ENCODE measurements around the gene CLIC3.

Gene CLIC3

GRCh38 chr9:137044502-137045177 lies 48.3 kb upstream of the CLIC3 start:
- H3F3A ChIP-seq (ENCODE audit: insufficient read depth) = no peaks in the 10 kb centered on the region
- no peaks in the 10 kb centered on the region for H3K79me2 ChIP-seq (ENCODE audit: insufficient read depth, low read length)
- no peak overlapping the region for H2AFZ ChIP-seq (ENCODE audit: low read depth, low read length, severe bottlenecking)
- no peak overlapping the region for H3K27ac ChIP-seq (ENCODE audit: low read depth, low read length)
- no peaks in the 10 kb centered on the region for H3K9me2 ChIP-seq (replicated peaks; ENCODE audit: insufficient read depth, low read length)
- no peaks in the 10 kb centered on the region for H3K36me3 ChIP-seq (ENCODE audit: low read length)
- H3K9me3 ChIP-seq (ENCODE audit: insufficient read depth, low read length) = no peaks in the 10 kb centered on the region
- TF ChIP-seq EZH2phosphoT487 (conservative IDR thresholded peaks at IDR 0.05; ENCODE audit: low read length) (no peak), CTCF (IDR thresholded peaks at IDR 0.05; ENCODE audit: insufficient read depth, low read length, poor library complexity, severe bottlenecking) (no peak)
- H3K4me3 ChIP-seq (ENCODE audit: insufficient read depth, low read length, poor library complexity, severe bottlenecking) = no peak overlapping the region
- no peaks in the 10 kb centered on the region for H4K20me1 ChIP-seq (ENCODE audit: low read depth, low read length)
- no peak overlapping the region for H3K4me2 ChIP-seq (ENCODE audit: low read depth, low read length, poor library complexity, severe bottlenecking)
- no peak overlapping the region for H3K9ac ChIP-seq (ENCODE audit: low read length)
- no peaks in the 10 kb centered on the region for H3K27me3 ChIP-seq (ENCODE audit: low read length)

- Histone ChIP-seq H3K9me2 (replicated peaks; ENCODE audit: insufficient read depth, low read length) (no peaks in the 10 kb centered on the region), H3K4me2 (ENCODE audit: low read depth, low read length, poor library complexity, severe bottlenecking) (no peak overlapping the region), H3F3A (ENCODE audit: insufficient read depth) (no peaks in the 10 kb centered on the region), H4K20me1 (ENCODE audit: low read depth, low read length) (no peaks in the 10 kb centered on the region), H3K27me3 (ENCODE audit: low read length) (no peaks in the 10 kb centered on the region), H2AFZ (ENCODE audit: low read depth, low read length, severe bottlenecking) (no peak overlapping the region), H3K4me3 (ENCODE audit: insufficient read depth, low read length, poor library complexity, severe bottlenecking) (no peak overlapping the region), H3K36me3 (ENCODE audit: low read length) (no peaks in the 10 kb centered on the region), H3K79me2 (ENCODE audit: insufficient read depth, low read length) (no peaks in the 10 kb centered on the region), H3K9ac (ENCODE audit: low read length) (no peak overlapping the region), H3K27ac (ENCODE audit: low read depth, low read length) (no peak overlapping the region), H3K9me3 (ENCODE audit: insufficient read depth, low read length) (no peaks in the 10 kb centered on the region)
- TF ChIP-seq EZH2phosphoT487 (conservative IDR thresholded peaks at IDR 0.05; ENCODE audit: low read length) (no peak), CTCF (IDR thresholded peaks at IDR 0.05; ENCODE audit: insufficient read depth, low read length, poor library complexity, severe bottlenecking) (no peak)
These were observed 47.7 kb upstream of the CLIC3 start for GRCh38 chr9:137044037-137044436.

- no peaks in the 10 kb centered on the region for H3K9me3 ChIP-seq (ENCODE audit: insufficient read depth, low read length)
- H4K20me1 ChIP-seq (ENCODE audit: low read depth, low read length) = no peaks in the 10 kb centered on the region
- no peaks in the 10 kb centered on the region for H3K9me2 ChIP-seq (replicated peaks; ENCODE audit: insufficient read depth, low read length)
- H3K9ac ChIP-seq (ENCODE audit: low read length) = no peak overlapping the region
- no peak overlapping the region for H2AFZ ChIP-seq (ENCODE audit: low read depth, low read length, severe bottlenecking)
- H3K36me3 ChIP-seq (ENCODE audit: low read length) = no peaks in the 10 kb centered on the region
- no peak overlapping the region for H3K4me2 ChIP-seq (ENCODE audit: low read depth, low read length, poor library complexity, severe bottlenecking)
- no peaks in the 10 kb centered on the region for H3F3A ChIP-seq (ENCODE audit: insufficient read depth)
- H3K79me2 ChIP-seq (ENCODE audit: insufficient read depth, low read length) = no peaks in the 10 kb centered on the region
- H3K4me3 ChIP-seq (ENCODE audit: insufficient read depth, low read length, poor library complexity, severe bottlenecking) = no peak overlapping the region
- no peaks in the 10 kb centered on the region for H3K27me3 ChIP-seq (ENCODE audit: low read length)
- H3K27ac ChIP-seq (ENCODE audit: low read depth, low read length) = no peak overlapping the region
- no peak for TF ChIP-seq EZH2phosphoT487 (conservative IDR thresholded peaks at IDR 0.05; ENCODE audit: low read length)
These were observed 46.7 kb upstream of the CLIC3 start for GRCh38 chr9:137042751-137043727.

Data from SU-DHL-6 (cell line).